Activated CD4-positive, alpha-beta T cell treated with anti-CD3 and anti-CD28 coated beads, Interleukin-2, Interleukin-6, amounts not matched to agents 100 ng/mL and 50 ng/mL, durations not matched to agents 16 hours and 8 hours (primary cell): ENCODE measurements around the gene FERD3L.

ENCODE experiments used
- DNase-seq: peaks from one replicate; pipeline ENCODE4 v3.0.0-alpha.2; 2020

FERD3L gene

DNA sequence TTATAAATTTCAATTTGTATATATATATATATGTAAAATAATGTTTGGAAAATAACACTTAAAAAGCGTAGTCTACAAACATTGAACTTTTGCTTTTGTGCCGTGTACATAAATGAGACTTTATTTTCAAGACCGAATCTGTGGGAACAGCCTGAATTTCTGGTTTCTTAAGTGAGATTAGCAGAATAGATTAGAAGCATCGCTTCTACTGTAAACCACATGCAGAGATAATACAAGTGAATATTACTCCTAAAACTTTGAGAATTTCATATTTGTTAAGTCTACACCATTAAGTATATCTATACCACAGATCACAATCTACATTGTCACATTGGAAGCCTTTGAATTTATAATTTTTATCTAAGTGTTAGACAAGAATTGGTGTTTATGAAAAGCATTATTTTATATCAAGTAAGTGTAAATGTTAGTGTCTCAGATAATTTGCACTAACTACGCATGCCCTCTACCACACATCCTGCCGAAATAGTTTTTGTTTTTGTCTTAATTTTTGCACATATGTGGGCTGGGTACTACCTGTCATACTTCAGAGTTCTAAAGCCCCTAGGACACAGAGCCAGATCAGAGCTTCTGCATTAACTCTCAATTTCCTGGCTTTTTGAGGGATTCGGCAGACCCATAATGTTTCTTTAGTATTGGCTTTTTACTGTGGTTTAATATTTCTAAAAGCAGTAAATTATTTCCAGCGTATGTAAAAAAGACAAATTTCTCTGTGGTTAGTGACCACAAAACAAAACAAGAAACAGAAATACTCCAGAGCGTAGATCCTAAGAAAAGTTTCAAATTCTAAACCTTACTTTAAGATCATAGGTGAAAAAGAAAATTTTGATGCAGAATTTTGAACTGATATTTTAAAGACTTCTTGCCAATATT is 47.8 kb downstream of the FERD3L start:
- no peak for DNase-seq

DNA sequence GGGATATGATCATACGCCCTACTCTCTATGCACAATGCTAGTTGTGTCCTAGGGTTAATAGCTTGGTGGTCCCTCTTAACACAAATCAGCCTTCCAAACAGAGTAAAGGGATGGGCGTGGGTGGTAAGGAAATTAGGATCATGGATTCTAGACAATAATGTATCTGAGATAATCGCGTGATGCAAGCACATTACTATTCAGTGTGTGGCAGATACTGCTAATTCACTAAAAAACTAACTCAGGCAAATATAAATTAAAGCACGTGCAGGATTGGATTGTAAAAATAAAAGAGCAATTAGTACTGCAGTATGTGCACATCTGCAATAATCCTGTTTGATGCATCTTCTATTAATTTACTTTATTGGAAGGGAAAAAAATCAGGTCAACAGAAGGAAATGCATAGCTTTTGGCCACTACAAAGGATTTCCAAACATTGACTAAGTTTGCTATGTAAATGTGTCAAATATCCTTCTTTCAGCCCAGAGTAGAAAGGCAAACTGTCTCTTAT is 49.8 kb downstream of the FERD3L start:
- no peak for DNase-seq
